ENCODE data around the gene AUP1.

AUP1 gene

DNA sequence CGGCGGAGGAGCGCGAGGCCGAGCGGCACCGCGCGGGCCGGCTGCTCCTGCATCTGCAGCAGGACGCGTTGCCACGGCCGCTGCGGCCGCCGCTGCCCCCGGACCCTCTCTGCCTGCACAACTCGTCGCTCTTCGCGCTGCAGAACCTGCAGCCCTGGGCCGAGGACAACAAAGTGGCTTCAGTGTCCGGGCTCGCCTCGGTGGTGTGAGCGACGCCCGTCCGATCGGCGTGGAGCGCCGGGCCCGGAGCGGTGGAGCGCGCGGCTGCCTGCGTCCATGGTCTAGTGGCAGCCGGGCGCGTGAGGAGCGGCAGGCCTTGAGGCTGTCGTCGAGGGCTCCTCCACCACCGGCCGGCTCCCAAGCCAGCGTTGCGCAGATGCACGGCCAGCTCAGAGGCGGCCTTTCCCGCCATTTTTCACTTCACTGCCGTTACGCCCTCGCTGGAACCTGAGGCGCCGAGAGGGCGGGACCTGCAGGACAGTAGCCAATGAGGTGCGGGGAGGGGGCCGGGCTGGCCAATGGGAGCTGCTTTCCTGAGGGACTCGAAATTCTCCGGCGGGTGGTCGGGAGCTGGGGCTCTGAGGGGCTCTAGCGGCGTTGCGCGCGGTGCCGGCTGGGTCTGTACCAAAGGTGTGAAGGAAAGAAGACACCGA is 13.4 kb downstream of the AUP1 start:
- POLR2A ChIA-PET = interaction anchor here (0.6 to 0.8 kb wide), 2 partner anchors 9 to 14 kb away, joined by 3 to 5 read pairs; partner anchors contain the start of genes HTRA2 and PCGF1
- DNase-seq (ENCODE audit: low read depth, low spot score) = no peak
- CTCF ChIA-PET = interaction anchor here (1.9 to 2.0 kb wide), 2 partner anchors 10 to 13 kb away, joined by 4 read pairs; partner anchors contain the start of genes AUP1, DQX1 and HTRA2
- TF ChIP-seq, protein P1, sequence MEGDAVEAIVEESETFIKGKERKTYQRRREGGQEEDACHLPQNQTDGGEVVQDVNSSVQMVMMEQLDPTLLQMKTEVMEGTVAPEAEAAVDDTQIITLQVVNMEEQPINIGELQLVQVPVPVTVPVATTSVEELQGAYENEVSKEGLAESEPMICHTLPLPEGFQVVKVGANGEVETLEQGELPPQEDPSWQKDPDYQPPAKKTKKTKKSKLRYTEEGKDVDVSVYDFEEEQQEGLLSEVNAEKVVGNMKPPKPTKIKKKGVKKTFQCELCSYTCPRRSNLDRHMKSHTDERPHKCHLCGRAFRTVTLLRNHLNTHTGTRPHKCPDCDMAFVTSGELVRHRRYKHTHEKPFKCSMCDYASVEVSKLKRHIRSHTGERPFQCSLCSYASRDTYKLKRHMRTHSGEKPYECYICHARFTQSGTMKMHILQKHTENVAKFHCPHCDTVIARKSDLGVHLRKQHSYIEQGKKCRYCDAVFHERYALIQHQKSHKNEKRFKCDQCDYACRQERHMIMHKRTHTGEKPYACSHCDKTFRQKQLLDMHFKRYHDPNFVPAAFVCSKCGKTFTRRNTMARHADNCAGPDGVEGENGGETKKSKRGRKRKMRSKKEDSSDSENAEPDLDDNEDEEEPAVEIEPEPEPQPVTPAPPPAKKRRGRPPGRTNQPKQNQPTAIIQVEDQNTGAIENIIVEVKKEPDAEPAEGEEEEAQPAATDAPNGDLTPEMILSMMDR (IDR thresholded peaks at IDR 0.05; ENCODE audit: insufficient read depth, low read length, missing control alignments) = no peak
- peak overlapping the region; percentile 8; the same call in 1 of the 2 replicates for H3K4me3 ChIP-seq (ENCODE audit: low read depth, low read length)

DNA sequence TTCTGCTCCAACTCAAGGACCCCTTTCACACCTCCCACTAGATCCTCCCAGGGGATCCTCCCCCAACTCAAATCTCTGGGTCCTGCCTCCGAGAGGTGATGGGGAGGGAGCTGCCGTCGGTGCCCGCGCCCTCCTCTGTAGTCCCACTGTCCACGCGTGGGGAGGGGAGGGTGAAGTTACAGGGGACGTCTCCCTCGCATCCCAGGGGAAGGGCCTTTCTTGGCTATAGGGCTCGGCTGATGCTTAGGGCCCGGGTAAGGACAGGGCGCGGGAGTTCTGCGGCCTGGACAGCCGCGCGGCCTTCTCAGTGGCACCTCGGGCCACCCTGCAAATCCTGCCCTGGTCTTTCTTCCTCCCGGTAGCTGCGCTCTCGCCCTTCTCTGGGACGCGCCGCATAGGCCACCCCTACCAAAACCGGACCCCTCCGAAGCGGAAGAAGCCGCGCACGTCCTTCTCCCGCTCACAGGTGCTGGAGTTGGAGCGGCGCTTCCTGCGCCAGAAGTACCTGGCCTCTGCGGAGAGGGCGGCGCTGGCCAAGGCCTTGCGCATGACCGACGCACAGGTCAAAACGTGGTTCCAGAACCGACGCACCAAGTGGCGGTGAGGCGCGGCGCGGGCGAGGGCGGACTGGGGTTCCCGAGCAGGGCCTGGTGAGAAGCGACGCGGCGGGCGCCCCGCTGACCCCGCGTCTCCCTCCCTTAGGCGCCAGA is 14.1 kb downstream of the AUP1 start:
- TF ChIP-seq, protein P1 (IDR thresholded peaks at IDR 0.05; ENCODE audit: insufficient read depth, low read length, missing control alignments) = no peak
- DNase-seq (ENCODE audit: low read depth, low spot score) = no peak
- ChIA-PET POLR2A (interaction anchor here (0.8 kb wide), 1 partner anchor 8 kb away, joined by 3 read pairs; the partner anchor contains the start of gene PCGF1), CTCF (interaction anchor here (2.0 kb wide), 1 partner anchor 11 kb away, joined by 4 read pairs; the partner anchor contains the start of gene DQX1)
- H3K4me3 ChIP-seq (ENCODE audit: low read depth, low read length) = no peak overlapping the region

DNA sequence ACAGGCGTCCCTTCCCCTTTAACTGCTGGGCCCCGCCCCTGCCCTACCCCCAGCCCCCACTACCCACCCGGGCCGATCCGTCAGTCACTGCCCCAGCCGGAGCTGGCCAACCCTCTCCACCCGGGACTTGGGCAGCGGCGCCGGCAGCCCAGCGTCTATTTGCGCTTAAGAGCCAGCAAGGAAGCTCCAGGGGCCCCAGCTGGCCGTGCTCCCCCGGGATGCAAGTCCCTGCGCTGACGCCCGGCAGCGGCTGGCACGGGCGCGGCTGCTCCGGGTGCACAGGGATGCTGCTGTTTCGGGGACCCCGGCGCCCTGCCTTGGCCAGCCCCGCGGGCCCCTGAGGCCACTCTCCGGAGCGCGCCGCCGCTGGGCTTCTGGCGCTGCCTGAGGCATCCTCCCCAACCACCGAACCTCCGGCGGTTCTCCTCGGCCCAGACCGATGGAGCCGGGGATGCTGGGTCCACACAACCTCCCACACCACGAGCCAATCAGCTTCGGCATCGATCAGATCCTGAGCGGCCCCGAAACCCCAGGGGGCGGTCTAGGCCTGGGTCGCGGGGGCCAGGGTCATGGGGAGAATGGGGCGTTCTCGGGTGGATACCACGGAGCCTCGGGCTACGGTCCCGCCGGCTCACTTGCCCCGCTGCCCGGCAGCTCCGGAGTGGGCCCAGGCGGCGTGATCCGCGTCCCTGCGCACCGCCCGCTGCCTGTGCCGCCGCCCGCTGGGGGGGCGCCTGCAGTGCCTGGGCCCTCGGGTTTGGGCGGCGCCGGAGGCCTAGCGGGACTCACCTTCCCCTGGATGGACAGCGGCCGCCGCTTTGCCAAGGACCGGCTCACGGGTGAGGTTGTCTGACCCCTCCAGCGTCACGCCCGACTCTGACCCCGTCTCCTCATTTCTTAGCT is 14.9 kb downstream of the AUP1 start, which contains the start of gene TLX2:
Gene TLX2 (plus strand): TSS at position 83 of the 903 bp plus-strand sequence. CDS start 357 bp downstream, at position 440.
- TF ChIP-seq, protein P1 (IDR thresholded peaks at IDR 0.05; ENCODE audit: insufficient read depth, low read length, missing control alignments) = no peak
- no peak for DNase-seq (ENCODE audit: low read depth, low spot score)
- ChIA-PET POLR2A (no interaction called here), CTCF (interaction anchor here (2.0 kb wide), 1 partner anchor 12 kb away, joined by 4 read pairs; the partner anchor contains the start of gene DQX1)
- no peak within 1 kb of the TSS for H3K4me3 ChIP-seq (ENCODE audit: low read depth, low read length)

DNA sequence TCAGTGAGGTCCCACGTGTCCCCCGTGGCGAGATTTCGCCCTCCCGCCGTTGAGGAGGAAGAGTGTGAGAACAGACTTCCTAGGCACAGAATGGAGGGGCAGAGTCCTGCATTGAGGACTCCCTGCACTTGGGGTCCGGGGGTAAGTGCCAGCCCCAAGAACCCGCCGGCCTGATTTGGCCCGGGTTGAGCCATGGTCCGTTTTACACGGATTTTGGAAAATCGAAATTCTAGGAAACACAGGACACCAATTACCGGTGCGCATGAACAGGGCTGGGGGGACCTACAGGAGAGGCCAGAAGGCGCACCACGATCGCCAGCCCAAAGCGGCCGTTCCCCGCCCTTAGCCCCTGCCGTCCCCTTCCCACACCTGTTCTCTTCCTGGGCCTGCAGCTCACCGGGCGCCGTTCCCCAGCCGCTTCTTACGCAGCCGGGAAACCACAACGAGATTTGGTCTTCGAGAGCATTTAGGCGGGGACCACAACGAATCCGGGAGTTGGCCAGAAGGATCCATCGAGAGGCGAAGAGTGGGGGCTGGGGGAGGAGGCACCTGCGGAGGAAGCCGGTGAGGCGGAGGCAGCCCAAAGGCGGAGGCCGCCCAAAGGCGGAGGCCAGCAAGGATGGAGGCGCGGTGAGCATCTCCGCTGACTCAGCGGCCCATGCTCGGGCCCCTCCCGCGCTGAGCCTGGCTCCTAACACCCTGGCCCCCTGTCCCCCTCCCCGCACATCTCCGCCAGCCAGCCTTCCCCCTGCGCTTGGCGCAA is 15.7 kb downstream of the AUP1 start:
- ChIA-PET POLR2A (no interaction called here), CTCF (interaction anchor here (1.1 kb wide), 1 partner anchor 10 kb away, joined by 3 read pairs; no protein-coding TSS in a partner anchor)
- DNase-seq (ENCODE audit: low read depth, low spot score) = no peak
- TF ChIP-seq, protein P1 (IDR thresholded peaks at IDR 0.05; ENCODE audit: insufficient read depth, low read length, missing control alignments) = no peak
- no peak overlapping the region for H3K4me3 ChIP-seq (ENCODE audit: low read depth, low read length)

DNA sequence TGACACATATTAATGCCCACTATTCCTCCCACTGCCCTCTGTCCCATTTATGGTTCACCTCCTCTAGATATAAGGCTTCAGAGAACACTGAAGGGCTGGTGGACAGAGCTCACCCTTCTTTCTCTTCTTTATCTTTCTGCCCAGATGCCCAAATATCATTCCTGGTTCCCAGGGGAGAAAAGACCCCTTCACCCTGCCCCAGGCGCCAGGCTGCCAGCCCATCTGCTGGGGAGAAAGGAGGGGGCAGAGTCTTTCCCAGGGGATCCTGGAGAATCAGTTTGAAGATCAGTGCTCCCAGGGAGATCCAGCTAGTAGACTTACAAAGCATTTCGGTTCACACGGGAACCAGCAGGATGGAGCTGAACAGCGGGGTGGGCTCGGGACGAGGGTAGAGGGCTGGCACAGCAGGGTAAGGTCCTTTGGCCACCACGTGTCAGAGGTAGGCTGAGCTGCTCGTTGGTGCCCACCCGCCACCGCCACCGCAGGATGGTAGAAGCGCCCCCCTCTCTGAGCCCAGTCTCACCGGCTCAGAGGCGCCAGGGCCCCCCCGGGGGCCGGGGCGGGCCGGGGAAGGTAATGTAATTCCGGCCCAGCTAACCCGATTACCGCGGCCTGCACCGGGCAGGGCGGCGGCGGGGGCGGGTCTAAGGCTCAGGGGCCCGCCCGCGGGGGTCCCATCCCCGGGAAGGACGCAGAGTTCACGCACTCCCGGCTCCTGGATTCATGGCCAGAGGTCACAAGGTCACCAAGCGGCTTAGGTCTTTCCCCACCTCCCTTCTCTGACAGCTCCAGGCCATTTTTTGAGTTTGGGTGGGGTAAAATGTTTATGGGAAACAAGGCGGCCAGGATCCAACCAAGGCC is 16.5 kb downstream of the AUP1 start:
- H3K4me3 ChIP-seq (ENCODE audit: low read depth, low read length) = no peak overlapping the region
- CTCF ChIA-PET = interaction anchor here (1.0 to 1.1 kb wide), 2 partner anchors 9 to 19 kb away, joined by 3 read pairs; no protein-coding TSS in a partner anchor
- TF ChIP-seq, protein P1 (IDR thresholded peaks at IDR 0.05; ENCODE audit: insufficient read depth, low read length, missing control alignments) = no peak
- DNase-seq (ENCODE audit: low read depth, low spot score) = no peak
- POLR2A ChIA-PET = no interaction called here

All from AG04449 (cell line).